Measurements from ENCODE around the gene ABCC6. TPM values are rescaled to one million over a fixed set of nuclear protein-coding genes. Genes with fewer than 3 reads are reported as not detected.

The ABCC6 gene
- total and polyA plus RNA-seq, 2 of the 13 experiments (the other 11 are each of a cell fraction or from before 2014, with no cell fraction given) = 82.4 to 105 TPM

GRCh38 chr16:16131659-16132058, 91.6 kb downstream of the ABCC6 start (continued):
- no peak for TF ChIP-seq AKAP8 (CRISPR knock-in tag; IDR thresholded peaks at IDR 0.05)

- Histone ChIP-seq H3K9me3 (ENCODE audit: low read length) (no peaks in the 10 kb centered on the region), H3K27me3 (ENCODE audit: control insufficient read depth in 1 of 2, insufficient read depth in 2 of 2, low read length in 2 of 2) (no peaks in the 10 kb centered on the region), H3K36me3 (replicated peaks in 1 of 2; ENCODE audit: control insufficient read depth in 1 of 2, insufficient read depth in 2 of 2, low read length in 2 of 2) (peaks cover 36 to 64% of the 10 kb centered on the region in 2 experiments), H2AFZ (ENCODE audit: low read length) (no peak overlapping the region), H3K9ac (ENCODE audit: insufficient read depth, low read depth, low read length) (no peak overlapping the region), H3K4me2 (ENCODE audit: low read depth, low read length) (no peak overlapping the region), H3K79me2 (ENCODE audit: insufficient read depth, low read length) (no peaks in the 10 kb centered on the region), H3K4me1 (ENCODE audit: insufficient read depth, low read length) (no peaks in the 10 kb centered on the region), H3K27ac (ENCODE audit: extremely low read length, insufficient read depth, low read length) (no peak overlapping the region), H4K20me1 (ENCODE audit: insufficient read depth, low read length) (no peaks in the 10 kb centered on the region), H3K4me3 (replicated peaks in 1 of 3; ENCODE audit: insufficient read depth in 1 of 3, low read depth in 2 of 3, low read length in 3 of 3) (no peak overlapping the region)
- ATAC-seq (no peak), DNase-seq (ENCODE audit: low spot score) (no peak), FAIRE-seq (no peak)
- CTCF ChIA-PET (ENCODE audit: low intra/inter-chr PET ratio, low total read pairs) = no interaction called here
- 94% methylated on average over 3 of the region's 3 CpGs for WGBS (ENCODE audit: low lambda C conversion rate)
- in situ Hi-C loops (cut with HindIII; ENCODE audit: extremely low pct_ligation_motif_present, low pct_unique_long_range_greater_than_20kb) (no loop called here), intact Hi-C loops (cut with micrococcal nuclease; ENCODE audit: unreplicated experiment) (no loop called here)
- BruUV-seq (replicated peaks) = no TSS peak
- POLR2A ChIA-PET = no interaction called here
- TF ChIP-seq ZKSCAN1 (IDR thresholded peaks at IDR 0.05; ENCODE audit: low read length) (peak; percentile 75), ZNF850 (CRISPR knock-in tag; conservative IDR thresholded peaks at IDR 0.05) (no peak), ZNF296 (CRISPR knock-in tag; conservative IDR thresholded peaks at IDR 0.05) (no peak), ZNF121 (CRISPR knock-in tag; IDR thresholded peaks at IDR 0.05) (no peak)
Observed at GRCh38 chr16:16131204-16131603, 92.1 kb downstream of the ABCC6 start.

- DNase-seq (ENCODE audit: low spot score) (peak; percentile 72), FAIRE-seq (peak; percentile 70), ATAC-seq (peak; percentile 85)
- no peaks in the 10 kb centered on the region for H3K79me2 ChIP-seq (ENCODE audit: insufficient read depth, low read length)
- no peaks in the 10 kb centered on the region for H3K4me1 ChIP-seq (ENCODE audit: insufficient read depth, low read length)
- H3K9me3 ChIP-seq (ENCODE audit: low read length) = peaks cover 6% of the 10 kb centered on the region; the same call in 1 of the 2 replicates
- H3K36me3 ChIP-seq (replicated peaks in 1 of 2; ENCODE audit: control insufficient read depth in 1 of 2, insufficient read depth in 2 of 2, low read length in 2 of 2) = peaks cover 37 to 60% of the 10 kb centered on the region in 2 experiments
- no TSS peak for BruUV-seq (replicated peaks)
- H3K9ac ChIP-seq (ENCODE audit: insufficient read depth, low read depth, low read length) = no peak overlapping the region
- no peaks in the 10 kb centered on the region for H3K27me3 ChIP-seq (ENCODE audit: control insufficient read depth in 1 of 2, insufficient read depth in 2 of 2, low read length in 2 of 2)
- no peaks in the 10 kb centered on the region for H4K20me1 ChIP-seq (ENCODE audit: insufficient read depth, low read length)
- CTCF ChIA-PET (ENCODE audit: low intra/inter-chr PET ratio, low total read pairs) = interaction anchor here (0.8 to 3.0 kb wide), 4 partner anchors 253 to 371 kb away, joined by 5 to 48 read pairs (median 12); no protein-coding TSS in a partner anchor
- H3K4me3 ChIP-seq (replicated peaks in 1 of 3; ENCODE audit: insufficient read depth in 1 of 3, low read depth in 2 of 3, low read length in 3 of 3) = no peak overlapping the region
- H3K4me2 ChIP-seq (ENCODE audit: low read depth, low read length) = no peak overlapping the region
- POLR2A ChIA-PET = no interaction called here
- H3K27ac ChIP-seq (ENCODE audit: extremely low read length, insufficient read depth, low read length) = no peak overlapping the region
- intact Hi-C loops (cut with micrococcal nuclease; ENCODE audit: unreplicated experiment) (loop anchor here (1.0 to 5.0 kb wide), 3 partner anchors 130 to 361 kb away; no protein-coding TSS in a partner anchor), in situ Hi-C loops (cut with HindIII; ENCODE audit: extremely low pct_ligation_motif_present, low pct_unique_long_range_greater_than_20kb) (loop anchor here (5.0 kb wide), 2 partner anchors 255 to 350 kb away; no protein-coding TSS in a partner anchor)
- H2AFZ ChIP-seq (ENCODE audit: low read length) = no peak overlapping the region
- 34% methylated on average over 11 of the region's 11 CpGs for WGBS (ENCODE audit: low lambda C conversion rate)
- peak; percentile 7; the same call in 1 of the 2 replicates for TF ChIP-seq BORCS8-MEF2B (CRISPR knock-in tag; IDR thresholded peaks at IDR 0.05)
- 0 out of 2 replicates have a peak, but pooled peaks have one; percentile 18 for TF ChIP-seq ZNF274 (CRISPR knock-in tag; IDR thresholded peaks at IDR 0.05)
- peak; percentile 46; the same call in 1 of the 2 replicates for TF ChIP-seq ZBTB49 (CRISPR knock-in tag; IDR thresholded peaks at IDR 0.05; ENCODE audit: borderline replicate concordance)
- no peak for TF ChIP-seq ELF4 (CRISPR knock-in tag; IDR thresholded peaks at IDR 0.05; ENCODE audit: borderline replicate concordance)
- peak; percentile 50 for TF ChIP-seq IKZF4 (CRISPR knock-in tag; IDR thresholded peaks at IDR 0.05; ENCODE audit: borderline replicate concordance, low read depth, not compliant biosample characterization)
- peak; percentile 40; the same call in 1 of the 2 replicates for TF ChIP-seq ZNF501 (CRISPR knock-in tag; IDR thresholded peaks at IDR 0.05)
- peak; percentile 76 for TF ChIP-seq ARID3A (IDR thresholded peaks at IDR 0.05; ENCODE audit: low read depth, low read length)
Observed at GRCh38 chr16:16127469-16128116, 95.7 kb downstream of the ABCC6 start.

Data from HepG2 (cell line).